ENCODE measurements around the gene DENND10. TPM values are rescaled to one million over a fixed set of nuclear protein-coding genes. Genes with fewer than 3 reads are reported as not detected.

The DENND10 gene
- total and polyA plus RNA-seq, 8 donors: 7.2 to 16.3 (median 9.7) TPM

DNA sequence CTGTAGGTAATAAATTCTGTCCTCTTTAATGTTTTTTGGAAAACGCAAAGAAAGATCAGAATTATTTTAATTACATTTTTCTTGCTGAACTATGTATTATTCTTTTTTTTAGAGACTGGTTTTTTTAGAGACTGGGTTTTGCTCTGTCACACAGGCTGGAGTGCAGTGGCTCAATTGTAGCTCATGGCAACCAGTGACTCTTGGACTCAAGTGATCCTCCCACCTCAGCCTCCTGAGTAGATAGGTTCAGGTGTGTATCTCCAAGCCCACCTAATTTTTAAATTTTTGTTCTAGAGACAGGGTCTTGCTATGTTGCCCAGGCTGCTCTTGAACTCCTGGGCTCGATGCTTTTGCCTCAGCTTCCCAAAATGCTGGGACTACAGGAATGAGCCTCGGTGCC is 5.3 kb upstream of the DENND10 start:
- H3K9me3 ChIP-seq: no peaks in the 10 kb centered on the region
- H3K27ac ChIP-seq: no peak overlapping the region
- ATAC-seq: no peak
- H3K36me3 ChIP-seq: no peaks in the 10 kb centered on the region
- DNase-seq: no peak
- peaks cover 0 to 4% (median 0%) of the 10 kb centered on the region in 3 donors for H3K4me1 ChIP-seq
- no peak overlapping the region for H3K4me3 ChIP-seq
- intact Hi-C loops (cut with DNase I): no loop called here
- H3K27me3 ChIP-seq: no peaks in the 10 kb centered on the region
- no peak for FAIRE-seq
- WGBS, 2 donors: 87 to 88% methylated on average over 3 of the region's 3 CpGs
- TF ChIP-seq, protein P1, sequence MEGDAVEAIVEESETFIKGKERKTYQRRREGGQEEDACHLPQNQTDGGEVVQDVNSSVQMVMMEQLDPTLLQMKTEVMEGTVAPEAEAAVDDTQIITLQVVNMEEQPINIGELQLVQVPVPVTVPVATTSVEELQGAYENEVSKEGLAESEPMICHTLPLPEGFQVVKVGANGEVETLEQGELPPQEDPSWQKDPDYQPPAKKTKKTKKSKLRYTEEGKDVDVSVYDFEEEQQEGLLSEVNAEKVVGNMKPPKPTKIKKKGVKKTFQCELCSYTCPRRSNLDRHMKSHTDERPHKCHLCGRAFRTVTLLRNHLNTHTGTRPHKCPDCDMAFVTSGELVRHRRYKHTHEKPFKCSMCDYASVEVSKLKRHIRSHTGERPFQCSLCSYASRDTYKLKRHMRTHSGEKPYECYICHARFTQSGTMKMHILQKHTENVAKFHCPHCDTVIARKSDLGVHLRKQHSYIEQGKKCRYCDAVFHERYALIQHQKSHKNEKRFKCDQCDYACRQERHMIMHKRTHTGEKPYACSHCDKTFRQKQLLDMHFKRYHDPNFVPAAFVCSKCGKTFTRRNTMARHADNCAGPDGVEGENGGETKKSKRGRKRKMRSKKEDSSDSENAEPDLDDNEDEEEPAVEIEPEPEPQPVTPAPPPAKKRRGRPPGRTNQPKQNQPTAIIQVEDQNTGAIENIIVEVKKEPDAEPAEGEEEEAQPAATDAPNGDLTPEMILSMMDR (IDR thresholded peaks at IDR 0.05): no peak

DNA sequence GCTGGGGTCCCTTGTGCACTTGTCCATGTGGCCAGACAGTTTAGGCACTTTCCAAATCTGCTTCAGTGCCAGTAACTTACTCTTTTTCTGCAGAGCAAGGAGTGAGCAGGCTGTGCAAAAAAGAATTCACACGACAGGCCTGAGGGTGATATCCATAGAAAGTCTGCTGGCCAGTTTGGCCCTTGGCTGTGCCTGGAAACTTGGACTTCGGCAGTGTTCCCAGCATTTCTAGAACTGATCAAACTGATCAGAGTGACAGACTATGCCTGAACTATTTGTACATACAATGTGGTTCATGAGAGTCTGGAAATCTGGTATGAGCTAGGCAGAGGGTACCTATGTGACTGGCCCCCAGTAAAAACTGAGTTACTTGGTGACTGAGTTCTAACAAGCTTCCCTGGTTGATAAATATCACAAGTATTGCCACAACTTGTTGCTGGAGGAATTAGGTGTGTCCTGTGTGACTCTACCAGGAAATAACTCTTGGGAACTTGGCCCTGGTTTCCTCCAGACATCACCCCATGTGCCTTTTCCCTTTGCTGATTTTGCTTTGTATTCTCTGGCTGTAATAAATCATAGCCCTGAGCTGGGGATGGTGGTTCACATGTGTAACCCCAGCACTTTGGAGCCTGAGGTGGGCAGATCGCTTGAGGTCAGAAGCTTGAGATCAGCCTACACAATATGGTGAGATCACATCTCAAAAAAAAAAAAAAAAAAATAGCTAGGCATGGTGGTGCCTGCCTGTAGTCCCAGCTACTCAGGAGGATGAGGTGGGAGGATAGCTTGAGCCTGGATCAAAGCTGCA is 3.3 kb upstream of the DENND10 start:
- no peaks in the 10 kb centered on the region for H3K9me3 ChIP-seq
- no peak for FAIRE-seq
- TF ChIP-seq, protein P1 (IDR thresholded peaks at IDR 0.05): no peak
- peaks cover 0 to 11% (median 0%) of the 10 kb centered on the region in 3 donors for H3K4me1 ChIP-seq
- DNase-seq: no peak
- ATAC-seq: peak in 1 of 4 donors; percentile 32
- intact Hi-C loops (cut with DNase I): no loop called here
- peak overlapping the region in 1 of 4 donors; percentile 60 for H3K27ac ChIP-seq
- no peaks in the 10 kb centered on the region for H3K27me3 ChIP-seq
- no peaks in the 10 kb centered on the region for H3K36me3 ChIP-seq
- WGBS, 2 donors: 71 to 72% methylated on average over 3 of the region's 3 CpGs
- no peak overlapping the region for H3K4me3 ChIP-seq

DNA sequence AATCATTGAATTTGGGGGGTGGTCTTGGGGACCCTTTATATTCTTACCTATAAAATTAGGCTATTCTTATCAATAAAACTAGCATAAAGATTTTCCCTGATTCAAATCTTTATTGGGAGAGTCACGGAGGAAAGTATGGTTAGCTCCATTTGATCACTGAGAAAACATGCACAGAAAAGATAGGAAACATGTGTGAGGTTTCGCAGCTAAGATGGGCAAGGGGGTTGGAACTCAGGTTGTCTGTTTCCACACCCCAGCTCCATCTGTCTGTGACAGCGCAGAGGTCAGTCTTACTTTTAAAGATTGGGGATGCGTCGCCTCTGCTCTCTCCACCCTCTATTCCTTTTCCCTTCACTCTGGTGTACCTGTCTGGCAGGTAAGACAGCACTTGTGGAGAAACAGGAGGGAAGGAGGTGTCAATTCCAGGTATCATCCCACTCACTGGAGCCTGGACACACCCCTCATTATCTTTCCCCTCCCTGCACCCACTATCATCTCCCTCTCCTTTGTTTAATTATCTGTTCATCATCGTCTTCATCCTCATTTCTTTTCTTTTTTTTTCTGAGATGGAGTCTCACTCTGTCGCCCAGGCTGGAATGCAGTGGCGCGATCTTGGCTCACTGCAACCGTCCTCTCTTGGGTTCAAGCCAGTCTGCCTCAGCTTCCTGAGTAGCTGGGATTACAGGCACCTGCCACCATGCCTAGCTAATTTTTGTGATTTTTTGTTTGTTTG is 2.4 kb upstream of the DENND10 start:
- H3K9me3 ChIP-seq: no peaks in the 10 kb centered on the region
- ATAC-seq (no peak), DNase-seq (no peak), FAIRE-seq (no peak)
- TF ChIP-seq, protein P1 (IDR thresholded peaks at IDR 0.05): no peak
- no peaks in the 10 kb centered on the region for H3K27me3 ChIP-seq
- H3K27ac ChIP-seq: peak overlapping the region in 1 of 4 donors; percentile 60
- H3K36me3 ChIP-seq: no peaks in the 10 kb centered on the region
- H3K4me1 ChIP-seq: peaks cover 0 to 11% (median 0%) of the 10 kb centered on the region in 3 donors
- H3K4me3 ChIP-seq: no peak overlapping the region
- intact Hi-C loops (cut with DNase I): no loop called here
- WGBS, 2 donors: 55 to 59% methylated on average over 10 of the region's 10 CpGs

DNA sequence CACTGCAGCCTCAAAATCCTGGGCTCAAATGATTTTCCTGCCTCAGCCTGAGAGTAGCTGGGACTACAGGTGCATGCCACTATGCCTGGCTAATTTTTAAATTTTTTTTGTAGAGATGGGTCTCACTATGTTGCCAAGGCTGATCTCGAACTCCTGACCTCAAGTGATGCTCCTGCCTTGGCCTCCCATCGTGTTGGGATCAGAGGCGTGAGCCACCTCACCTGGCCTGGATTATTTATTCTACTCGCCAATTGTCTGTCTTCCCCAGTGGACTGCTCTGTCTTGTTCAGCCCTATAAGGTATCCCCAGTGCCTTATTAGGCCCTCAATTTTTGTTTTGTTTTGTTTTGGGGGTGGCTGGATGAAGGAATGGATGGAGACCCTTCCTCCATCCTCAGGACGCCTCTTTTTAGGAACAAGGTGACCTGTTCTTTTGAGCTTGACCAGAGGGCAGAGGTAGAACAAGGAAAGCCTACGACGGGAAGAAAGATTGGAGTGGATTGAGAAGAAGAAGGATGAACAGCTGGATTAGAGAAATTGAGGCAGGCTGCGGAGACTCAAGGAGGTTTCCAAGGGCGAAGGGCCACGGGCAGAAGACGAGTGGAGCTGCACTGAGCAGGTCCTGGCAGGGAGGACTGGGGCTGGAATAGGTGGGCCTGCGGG is 541 bp upstream of the DENND10 start:
- no peak for FAIRE-seq
- peaks cover 0 to 11% (median 0%) of the 10 kb centered on the region in 3 donors for H3K4me1 ChIP-seq
- no peaks in the 10 kb centered on the region for H3K9me3 ChIP-seq
- H3K27ac ChIP-seq: no peak overlapping the region
- no peaks in the 10 kb centered on the region for H3K27me3 ChIP-seq
- 47 to 51% methylated on average over 11 to 12 of the region's 12 CpGs for WGBS, 2 donors
- DNase-seq: no peak
- H3K36me3 ChIP-seq: no peaks in the 10 kb centered on the region
- no peak for ATAC-seq
- peak overlapping the region in 1 of 4 donors; percentile 85 for H3K4me3 ChIP-seq
- intact Hi-C loops (cut with DNase I): no loop called here
- TF ChIP-seq, protein P1 (IDR thresholded peaks at IDR 0.05): no peak

Data from pancreas (tissue), 10 donors.